GM18499 (cell line): ENCODE measurements around the gene ADTRP.

Experiments used
- ATAC-seq: cut with Tn5 transposase; IDR thresholded peaks from one replicate; pipeline ENCODE4 v1.9.1; 2021; ENCODE audit warnings: moderate number of reproducible peaks; ENCODE audit not compliant: insufficient read depth, unreplicated experiment

Gene ADTRP

GRCh38 chr6:11731423-11731822 lies 47.2 kb downstream of the ADTRP start:
- no peak for ATAC-seq

- ATAC-seq, result no peak
Observed at GRCh38 chr6:11730641-11731040, 48.0 kb downstream of the ADTRP start.

- ATAC-seq, result no peak
Observed at GRCh38 chr6:11729076-11729475, 49.5 kb downstream of the ADTRP start.

GRCh38 chr6:11727998-11728961 lies 50.3 kb downstream of the ADTRP start:
- no peak for ATAC-seq

- ATAC-seq, result no peak
Observed at GRCh38 chr6:11727346-11727997, 51.1 kb downstream of the ADTRP start.

- ATAC-seq, result no peak
Observed at GRCh38 chr6:11724286-11724685, 54.3 kb downstream of the ADTRP start.

GRCh38 chr6:11722805-11723631 lies 55.6 kb downstream of the ADTRP start:
- no peak for ATAC-seq

GRCh38 chr6:11722220-11722619 lies 56.4 kb downstream of the ADTRP start:
- ATAC-seq, result no peak

GRCh38 chr6:11718463-11718862 lies 60.1 kb downstream of the ADTRP start:
- no peak for ATAC-seq

- no peak for ATAC-seq
Observed at GRCh38 chr6:11718031-11718430, 60.6 kb downstream of the ADTRP start.

GRCh38 chr6:11714798-11715285 lies 63.8 kb downstream of the ADTRP start:
- no peak for ATAC-seq

GRCh38 chr6:11714116-11714797 lies 64.3 kb downstream of the ADTRP start:
- no peak for ATAC-seq

- no peak for ATAC-seq
Observed at GRCh38 chr6:11712760-11713159, 65.8 kb downstream of the ADTRP start.

- no peak for ATAC-seq
Observed at GRCh38 chr6:11711984-11712711, 66.5 kb downstream of the ADTRP start.

- no peak for ATAC-seq
Observed at GRCh38 chr6:11711003-11711983, 67.3 kb downstream of the ADTRP start.

GRCh38 chr6:11710311-11710761 lies 68.3 kb downstream of the ADTRP start:
- ATAC-seq, result no peak

GRCh38 chr6:11706171-11706570 lies 72.4 kb downstream of the ADTRP start:
- no peak for ATAC-seq

GRCh38 chr6:11705483-11705882 lies 73.1 kb downstream of the ADTRP start:
- ATAC-seq, result no peak
